Erythroblast (primary cell): ENCODE results near the gene LENEP.

Experiments
- GATA1 ChIP-seq: IDR thresholded peaks from 2 replicates; pipeline ENCODE4 v1.6.1; 2011; ENCODE audit warnings: low read depth, mild to moderate bottlenecking, control low read depth, low read length, moderate library complexity
- POLR2A ChIP-seq: IDR thresholded peaks from 2 replicates; pipeline ENCODE4 v1.6.1; 2011; ENCODE audit warnings: mild to moderate bottlenecking, low read length

DNA sequence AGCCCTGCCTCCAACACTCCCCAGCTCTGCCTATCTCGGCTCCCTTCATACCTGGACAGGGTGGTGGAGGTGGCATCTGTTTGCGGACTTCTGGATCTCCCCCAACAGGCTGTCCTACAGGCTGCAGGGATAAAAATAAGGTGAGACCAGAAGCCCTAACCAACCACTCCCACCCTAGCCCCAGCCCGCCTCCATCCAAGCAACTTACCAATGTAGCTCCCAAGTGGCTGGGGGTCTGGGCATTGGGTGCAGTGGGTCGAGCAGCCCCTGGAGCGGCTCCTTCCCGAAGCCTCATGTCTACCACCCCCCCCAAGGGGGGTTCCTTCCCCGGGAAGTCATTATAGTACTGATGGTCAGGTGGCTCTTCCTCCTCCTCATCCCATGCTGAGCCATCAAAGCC lies 27.3 kb upstream of the LENEP start:
- TF ChIP-seq GATA1 (no peak), POLR2A (no peak)
